Measurements from ENCODE around the gene PRAF2. TPM values are rescaled to one million over a fixed set of nuclear protein-coding genes. Genes with fewer than 3 reads are reported as not detected.

PRAF2 gene
- total and polyA plus RNA-seq, 2 of the 13 experiments (the other 11 are each of a cell fraction or from before 2014, with no cell fraction given) = 0.33 to 2.6 TPM

DNA sequence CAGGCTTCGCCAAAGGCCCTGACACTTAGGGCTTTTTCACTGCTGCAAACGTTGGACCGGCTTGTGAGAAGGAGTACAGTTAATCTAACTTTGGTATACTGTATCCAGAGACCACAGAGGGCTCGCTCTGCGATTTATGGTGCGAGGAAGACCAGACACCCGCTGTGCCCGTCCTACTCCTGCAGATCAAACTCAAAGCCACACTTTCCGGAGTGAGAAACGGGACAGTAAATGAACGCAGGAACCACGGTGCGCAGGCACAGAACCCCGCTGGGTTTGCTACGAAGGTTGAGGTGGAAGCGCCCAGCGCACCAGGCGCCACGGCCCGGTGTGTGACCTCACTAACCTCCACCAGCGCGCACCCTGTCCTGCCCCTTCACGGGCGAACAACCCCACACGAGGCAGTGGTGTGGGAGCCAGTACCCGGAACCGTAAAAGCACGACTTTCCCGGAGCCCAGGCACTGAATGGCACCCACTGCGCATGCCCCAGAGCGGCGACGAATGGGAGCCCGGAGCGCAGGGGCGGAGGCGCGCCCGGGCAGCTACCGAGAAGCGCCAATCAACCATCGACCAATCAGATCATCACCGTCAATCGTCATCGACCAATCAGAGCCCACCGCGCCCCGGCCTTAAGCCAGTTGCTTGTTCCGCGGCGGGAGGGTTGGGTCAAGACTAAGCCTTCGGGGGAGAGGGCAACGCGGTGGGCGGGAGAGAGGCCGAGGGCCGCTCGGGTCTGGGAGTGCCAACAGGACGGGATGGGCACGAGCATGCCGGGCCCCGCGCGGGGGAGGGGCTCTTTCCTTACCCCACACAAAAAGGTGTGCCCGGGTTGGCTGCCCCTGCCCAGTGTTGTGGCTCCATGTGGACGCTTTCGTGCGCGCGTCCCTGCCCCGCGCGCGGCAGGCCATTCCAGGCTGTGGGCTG, 27.2 kb upstream of the PRAF2 start (continued):
- TF ChIP-seq REPIN1 (CRISPR knock-in tag; IDR thresholded peaks at IDR 0.05; ENCODE audit: borderline replicate concordance, low read depth) (peak; percentile 32; the same call in 1 of the 2 replicates), ATAD3A (CRISPR knock-in tag; IDR thresholded peaks at IDR 0.05) (no peak), ZNF552 (CRISPR knock-in tag; IDR thresholded peaks at IDR 0.05; ENCODE audit: borderline replicate concordance) (no peak), ZNF556 (CRISPR knock-in tag; IDR thresholded peaks at IDR 0.05; ENCODE audit: borderline replicate concordance) (no peak), ZNF619 (CRISPR knock-in tag; IDR thresholded peaks at IDR 0.05) (no peak), ZNF615 (CRISPR knock-in tag; IDR thresholded peaks at IDR 0.05; ENCODE audit: borderline replicate concordance) (no peak), TOE1 (CRISPR knock-in tag; IDR thresholded peaks at IDR 0.05) (no peak), RAD21 (CRISPR knock-in tag; IDR thresholded peaks at IDR 0.05) (no peak), ATF6 (CRISPR knock-in tag; conservative IDR thresholded peaks at IDR 0.05) (no peak), ZNF430 (CRISPR knock-in tag; IDR thresholded peaks at IDR 0.05) (no peak), ZNF577 (CRISPR knock-in tag; IDR thresholded peaks at IDR 0.05; ENCODE audit: borderline replicate concordance, low read depth) (no peak), ZNF451 (CRISPR knock-in tag; IDR thresholded peaks at IDR 0.05) (peak; percentile 67; the same call in 1 of the 2 replicates), SSRP1 (CRISPR knock-in tag; IDR thresholded peaks at IDR 0.05) (no peak), TFDP2 (CRISPR knock-in tag; IDR thresholded peaks at IDR 0.05) (peak; percentile 72), SATB2 (CRISPR knock-in tag; IDR thresholded peaks at IDR 0.05) (no peak), RORA (CRISPR knock-in tag; IDR thresholded peaks at IDR 0.05) (no peak), ZNF18 (CRISPR knock-in tag; IDR thresholded peaks at IDR 0.05; ENCODE audit: insufficient replicate concordance) (no peak)
- TF ChIP-seq, protein P1, sequence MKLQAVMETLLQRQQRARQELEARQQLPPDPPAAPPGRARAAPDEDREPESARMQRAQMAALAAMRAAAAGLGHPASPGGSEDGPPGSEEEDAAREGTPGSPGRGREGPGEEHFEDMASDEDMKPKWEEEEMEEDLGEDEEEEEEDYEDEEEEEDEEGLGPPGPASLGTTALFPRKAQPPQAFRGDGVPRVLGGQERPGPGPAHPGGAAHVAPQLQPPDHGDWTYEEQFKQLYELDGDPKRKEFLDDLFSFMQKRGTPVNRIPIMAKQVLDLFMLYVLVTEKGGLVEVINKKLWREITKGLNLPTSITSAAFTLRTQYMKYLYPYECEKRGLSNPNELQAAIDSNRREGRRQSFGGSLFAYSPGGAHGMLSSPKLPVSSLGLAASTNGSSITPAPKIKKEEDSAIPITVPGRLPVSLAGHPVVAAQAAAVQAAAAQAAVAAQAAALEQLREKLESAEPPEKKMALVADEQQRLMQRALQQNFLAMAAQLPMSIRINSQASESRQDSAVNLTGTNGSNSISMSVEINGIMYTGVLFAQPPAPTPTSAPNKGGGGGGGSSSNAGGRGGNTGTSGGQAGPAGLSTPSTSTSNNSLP (IDR thresholded peaks at IDR 0.05; ENCODE audit: low read depth, low read length) = no peak
- TF ChIP-seq, protein P2, sequence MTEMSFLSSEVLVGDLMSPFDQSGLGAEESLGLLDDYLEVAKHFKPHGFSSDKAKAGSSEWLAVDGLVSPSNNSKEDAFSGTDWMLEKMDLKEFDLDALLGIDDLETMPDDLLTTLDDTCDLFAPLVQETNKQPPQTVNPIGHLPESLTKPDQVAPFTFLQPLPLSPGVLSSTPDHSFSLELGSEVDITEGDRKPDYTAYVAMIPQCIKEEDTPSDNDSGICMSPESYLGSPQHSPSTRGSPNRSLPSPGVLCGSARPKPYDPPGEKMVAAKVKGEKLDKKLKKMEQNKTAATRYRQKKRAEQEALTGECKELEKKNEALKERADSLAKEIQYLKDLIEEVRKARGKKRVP (CRISPR knock-in tag; IDR thresholded peaks at IDR 0.05) = no peak
